ENCODE measurements around the gene GPRC5C. TPM values are rescaled to one million over a fixed set of nuclear protein-coding genes. Genes with fewer than 3 reads are reported as not detected.

The GPRC5C gene
- total and polyA plus RNA-seq, 11 donors: 22.2 to 59.9 (median 35.3) TPM

GRCh38 chr17:74396567-74396966 lies 35.3 kb upstream of the GPRC5C start:
- peak in 1 of 5 donors; percentile 2 for DNase-seq

GRCh38 chr17:74402048-74402447 lies 29.8 kb upstream of the GPRC5C start:
- ATAC-seq (no peak), DNase-seq (no peak)
- Histone ChIP-seq H3K4me1 (peaks cover 0 to 3% (median 0%) of the 10 kb centered on the region in 12 donors), H3K4me3 (no peak overlapping the region), H3K36me3 (no peaks in the 10 kb centered on the region), H3K27ac (no peak overlapping the region), H3K27me3 (no peaks in the 10 kb centered on the region), H3K9me3 (no peaks in the 10 kb centered on the region)
- TF ChIP-seq POLR2A (IDR thresholded peaks at IDR 0.05) (no peak), CTCF (IDR thresholded peaks at IDR 0.05) (no peak)
- intact Hi-C loops (cut with DNase I): no loop called here
- 88 to 92% (median 89%) methylated on average over 7 of the region's 7 CpGs for WGBS, 4 donors

More at GRCh38 chr17:74396567-74396966, 35.3 kb upstream of the GPRC5C start:
- ATAC-seq: no peak
- Histone ChIP-seq H3K4me1 (peaks cover 0 to 9% (median 1%) of the 10 kb centered on the region in 12 donors), H3K27ac (no peak overlapping the region), H3K27me3 (no peaks in the 10 kb centered on the region), H3K4me3 (no peak overlapping the region), H3K9me3 (no peaks in the 10 kb centered on the region), H3K36me3 (no peaks in the 10 kb centered on the region)
- 78 to 95% (median 93%) methylated on average over 4 of the region's 4 CpGs for WGBS, 4 donors
- TF ChIP-seq POLR2A (IDR thresholded peaks at IDR 0.05) (no peak), CTCF (IDR thresholded peaks at IDR 0.05) (no peak)
- intact Hi-C loops (cut with DNase I): no loop called here

- Histone ChIP-seq H3K27me3 (no peaks in the 10 kb centered on the region), H3K36me3 (no peaks in the 10 kb centered on the region), H3K4me1 (peaks cover 0 to 3% (median 0%) of the 10 kb centered on the region in 12 donors), H3K27ac (no peak overlapping the region), H3K9me3 (no peaks in the 10 kb centered on the region), H3K4me3 (no peak overlapping the region)
- DNase-seq (no peak), ATAC-seq (no peak)
- intact Hi-C loops (cut with DNase I): no loop called here
- TF ChIP-seq POLR2A (IDR thresholded peaks at IDR 0.05): no peak
- no peak for TF ChIP-seq CTCF (IDR thresholded peaks at IDR 0.05)
- WGBS, 4 donors: 58 to 71% (median 66%) methylated on average over 8 to 12 of the region's 12 CpGs
Measured at GRCh38 chr17:74403512-74404137, 28.3 kb upstream of the GPRC5C start.

GRCh38 chr17:74404218-74404617 lies 27.7 kb upstream of the GPRC5C start:
- no peaks in the 10 kb centered on the region for H3K36me3 ChIP-seq
- H3K27me3 ChIP-seq: no peaks in the 10 kb centered on the region
- WGBS, 4 donors: 49 to 56% (median 54%) methylated on average over 6 to 7 of the region's 7 CpGs
- DNase-seq (no peak), ATAC-seq (no peak)
- no peak overlapping the region for H3K27ac ChIP-seq
- intact Hi-C loops (cut with DNase I): no loop called here
- no peaks in the 10 kb centered on the region for H3K9me3 ChIP-seq
- H3K4me1 ChIP-seq: peaks cover 0 to 5% (median 0%) of the 10 kb centered on the region in 12 donors
- no peak overlapping the region for H3K4me3 ChIP-seq
- no peak for TF ChIP-seq POLR2A (IDR thresholded peaks at IDR 0.05)
- TF ChIP-seq CTCF (IDR thresholded peaks at IDR 0.05): no peak

All from heart left ventricle (tissue), 16 donors.